ENCODE data around the gene CREM.

GRCh38 chr10:35130663-35131062 is 4.0 kb downstream of the CREM start:
- TF ChIP-seq CTCF (IDR thresholded peaks at IDR 0.05; ENCODE audit: insufficient read depth, low read length) (no peak), POLR2AphosphoS5 (IDR thresholded peaks at IDR 0.05; ENCODE audit: low read depth) (no peak)
